Ishikawa (cell line): ENCODE measurements around the gene CCDC110.

Experiments
- CEBPB ChIP-seq: IDR thresholded peaks from 2 replicates; pipeline ENCODE4 v1.6.1; 2012
- CREB1 ChIP-seq: IDR thresholded peaks from 2 replicates; pipeline ENCODE4 v1.6.1; 2012; ENCODE audit warnings: low read depth
- EGR1 ChIP-seq: IDR thresholded peaks from 2 replicates; pipeline ENCODE4 v1.6.1; 2012
- EP300 ChIP-seq: IDR thresholded peaks from 2 replicates; pipeline ENCODE4 v1.6.1; 2012; ENCODE audit warnings: borderline replicate concordance
- FOXM1 ChIP-seq: IDR thresholded peaks from 2 replicates; pipeline ENCODE4 v1.6.1; 2012; ENCODE audit warnings: low read depth, borderline replicate concordance
- NFIC ChIP-seq: IDR thresholded peaks from 2 replicates; pipeline ENCODE4 v1.6.1; 2012
- RAD21 ChIP-seq: IDR thresholded peaks from 2 replicates; pipeline ENCODE4 v1.6.1; 2012; ENCODE audit warnings: low read depth
- TAF1 ChIP-seq: IDR thresholded peaks from 2 replicates; pipeline ENCODE4 v1.6.1; 2012; ENCODE audit warnings: low read depth, mild to moderate bottlenecking
- TCF12 ChIP-seq: IDR thresholded peaks from 2 replicates; pipeline ENCODE4 v1.6.1; 2012; ENCODE audit warnings: low read depth
- TEAD4 ChIP-seq: IDR thresholded peaks from 2 replicates; pipeline ENCODE4 v1.6.1; 2012
- YY1 ChIP-seq: IDR thresholded peaks from 2 replicates; pipeline ENCODE4 v1.6.1; 2012; ENCODE audit warnings: low read depth
- ZBTB7A ChIP-seq: IDR thresholded peaks from 2 replicates; pipeline ENCODE4 v1.6.1; 2012; ENCODE audit warnings: low read depth
- TF ChIP-seq, protein P1 (sequence below): IDR thresholded peaks from 2 replicates; pipeline ENCODE4 v1.6.1; 2012
- TF ChIP-seq, protein P2 (sequence below): IDR thresholded peaks from 2 replicates; pipeline ENCODE4 v1.6.1; 2012; ENCODE audit warnings: low read depth, mild to moderate bottlenecking

DNA sequence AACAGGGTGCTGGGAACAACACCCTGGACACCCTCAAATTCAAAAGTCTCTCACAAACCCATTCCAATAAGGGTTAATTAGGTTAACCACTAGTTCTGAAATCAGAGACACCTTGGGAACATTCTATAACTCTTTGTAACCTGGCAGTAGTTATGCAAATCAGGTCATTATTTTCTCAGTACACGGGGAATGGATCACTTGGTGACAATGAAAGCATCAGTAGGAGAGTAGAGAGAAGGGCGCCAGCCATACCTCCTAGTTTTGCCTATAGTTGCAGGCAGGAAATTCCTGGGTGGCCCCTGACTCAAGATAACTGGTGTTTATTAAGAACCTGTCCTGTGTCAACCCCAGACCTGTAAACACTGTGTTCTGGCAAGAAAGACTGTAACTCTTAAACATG lies 2.5 kb downstream of the CCDC110 start:
- TF ChIP-seq CEBPB (no peak), TAF1 (no peak), EP300 (no peak), RAD21 (no peak), NFIC (no peak), EGR1 (no peak), TEAD4 (no peak), FOXM1 (no peak), ZBTB7A (no peak), YY1 (no peak), CREB1 (no peak), TCF12 (no peak)
- TF ChIP-seq, protein P1, sequence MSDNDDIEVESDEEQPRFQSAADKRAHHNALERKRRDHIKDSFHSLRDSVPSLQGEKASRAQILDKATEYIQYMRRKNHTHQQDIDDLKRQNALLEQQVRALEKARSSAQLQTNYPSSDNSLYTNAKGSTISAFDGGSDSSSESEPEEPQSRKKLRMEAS = no peak
- TF ChIP-seq, protein P2, sequence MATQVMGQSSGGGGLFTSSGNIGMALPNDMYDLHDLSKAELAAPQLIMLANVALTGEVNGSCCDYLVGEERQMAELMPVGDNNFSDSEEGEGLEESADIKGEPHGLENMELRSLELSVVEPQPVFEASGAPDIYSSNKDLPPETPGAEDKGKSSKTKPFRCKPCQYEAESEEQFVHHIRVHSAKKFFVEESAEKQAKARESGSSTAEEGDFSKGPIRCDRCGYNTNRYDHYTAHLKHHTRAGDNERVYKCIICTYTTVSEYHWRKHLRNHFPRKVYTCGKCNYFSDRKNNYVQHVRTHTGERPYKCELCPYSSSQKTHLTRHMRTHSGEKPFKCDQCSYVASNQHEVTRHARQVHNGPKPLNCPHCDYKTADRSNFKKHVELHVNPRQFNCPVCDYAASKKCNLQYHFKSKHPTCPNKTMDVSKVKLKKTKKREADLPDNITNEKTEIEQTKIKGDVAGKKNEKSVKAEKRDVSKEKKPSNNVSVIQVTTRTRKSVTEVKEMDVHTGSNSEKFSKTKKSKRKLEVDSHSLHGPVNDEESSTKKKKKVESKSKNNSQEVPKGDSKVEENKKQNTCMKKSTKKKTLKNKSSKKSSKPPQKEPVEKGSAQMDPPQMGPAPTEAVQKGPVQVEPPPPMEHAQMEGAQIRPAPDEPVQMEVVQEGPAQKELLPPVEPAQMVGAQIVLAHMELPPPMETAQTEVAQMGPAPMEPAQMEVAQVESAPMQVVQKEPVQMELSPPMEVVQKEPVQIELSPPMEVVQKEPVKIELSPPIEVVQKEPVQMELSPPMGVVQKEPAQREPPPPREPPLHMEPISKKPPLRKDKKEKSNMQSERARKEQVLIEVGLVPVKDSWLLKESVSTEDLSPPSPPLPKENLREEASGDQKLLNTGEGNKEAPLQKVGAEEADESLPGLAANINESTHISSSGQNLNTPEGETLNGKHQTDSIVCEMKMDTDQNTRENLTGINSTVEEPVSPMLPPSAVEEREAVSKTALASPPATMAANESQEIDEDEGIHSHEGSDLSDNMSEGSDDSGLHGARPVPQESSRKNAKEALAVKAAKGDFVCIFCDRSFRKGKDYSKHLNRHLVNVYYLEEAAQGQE = no peak
